Body of pancreas (tissue), 4 donors: ENCODE results near the gene APOBR.

Experiments
- POLR2A ChIP-seq, 3 donors: fragments of 450-650 bp; IDR thresholded peaks; one replicate each; pipeline ENCODE4 v1.6.1; 2016; ENCODE audit warnings: antibody characterized with exemption in 3 of 3, mild to moderate bottlenecking in 2 of 3
- TF ChIP-seq, protein P1 (sequence below), 7 experiments: fragments of 450-650 bp in 4 of 7; fragments of 200-600 bp in 3 of 7; sonication (generic) in 3 of 7; IDR thresholded peaks; one replicate each; pipeline ENCODE4 v1.5.1; 2016 to 2019; ENCODE audit warnings: antibody characterized with exemption in 7 of 7

DNA sequence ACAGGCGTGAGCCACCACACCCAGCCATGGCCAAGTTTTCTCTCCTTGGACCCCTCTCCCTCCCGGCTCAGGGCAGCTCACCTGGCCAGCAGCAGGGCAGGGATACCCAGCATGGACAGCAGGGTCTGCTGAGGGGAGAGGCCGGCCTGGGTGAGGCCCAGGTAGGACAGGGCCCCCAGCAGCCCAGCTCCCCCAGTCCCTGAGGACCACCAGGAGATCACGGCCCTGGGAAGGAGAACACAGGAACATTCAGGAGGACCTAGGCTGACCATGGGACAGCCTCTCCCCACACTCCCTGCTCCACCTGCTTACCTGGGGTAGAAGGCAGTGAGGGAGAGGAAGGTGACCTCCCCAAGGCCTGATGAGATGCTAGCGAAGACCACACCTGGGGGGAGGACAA lies 8.2 kb upstream of the APOBR start:
- TF ChIP-seq, protein P1, sequence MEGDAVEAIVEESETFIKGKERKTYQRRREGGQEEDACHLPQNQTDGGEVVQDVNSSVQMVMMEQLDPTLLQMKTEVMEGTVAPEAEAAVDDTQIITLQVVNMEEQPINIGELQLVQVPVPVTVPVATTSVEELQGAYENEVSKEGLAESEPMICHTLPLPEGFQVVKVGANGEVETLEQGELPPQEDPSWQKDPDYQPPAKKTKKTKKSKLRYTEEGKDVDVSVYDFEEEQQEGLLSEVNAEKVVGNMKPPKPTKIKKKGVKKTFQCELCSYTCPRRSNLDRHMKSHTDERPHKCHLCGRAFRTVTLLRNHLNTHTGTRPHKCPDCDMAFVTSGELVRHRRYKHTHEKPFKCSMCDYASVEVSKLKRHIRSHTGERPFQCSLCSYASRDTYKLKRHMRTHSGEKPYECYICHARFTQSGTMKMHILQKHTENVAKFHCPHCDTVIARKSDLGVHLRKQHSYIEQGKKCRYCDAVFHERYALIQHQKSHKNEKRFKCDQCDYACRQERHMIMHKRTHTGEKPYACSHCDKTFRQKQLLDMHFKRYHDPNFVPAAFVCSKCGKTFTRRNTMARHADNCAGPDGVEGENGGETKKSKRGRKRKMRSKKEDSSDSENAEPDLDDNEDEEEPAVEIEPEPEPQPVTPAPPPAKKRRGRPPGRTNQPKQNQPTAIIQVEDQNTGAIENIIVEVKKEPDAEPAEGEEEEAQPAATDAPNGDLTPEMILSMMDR (IDR thresholded peaks at IDR 0.05) = no peak
- no peak for TF ChIP-seq POLR2A (IDR thresholded peaks at IDR 0.05)
